Measurements from ENCODE around the gene FBXL19. TPM values are rescaled to one million over a fixed set of nuclear protein-coding genes. Genes with fewer than 3 reads are reported as not detected.

FBXL19 gene
- total and polyA plus RNA-seq, 2 of the 13 experiments (the other 11 are each of a cell fraction or from before 2014, with no cell fraction given), result 6.0 to 13.7 TPM

GRCh38 chr16:30893417-30893743 lies 30.0 kb upstream of the FBXL19 start:
- Histone ChIP-seq H2AFZ (ENCODE audit: low read length) (no peak overlapping the region), H3K9me3 (ENCODE audit: low read length) (no peaks in the 10 kb centered on the region), H3K27me3 (ENCODE audit: control insufficient read depth in 1 of 2, insufficient read depth in 2 of 2, low read length in 2 of 2) (no peaks in the 10 kb centered on the region), H4K20me1 (ENCODE audit: insufficient read depth, low read length) (no peaks in the 10 kb centered on the region), H3K27ac (ENCODE audit: extremely low read length, insufficient read depth, low read length) (peak overlapping the region; percentile 65), H3K36me3 (replicated peaks in 1 of 2; ENCODE audit: control insufficient read depth in 1 of 2, insufficient read depth in 2 of 2, low read length in 2 of 2) (peaks cover 6 to 9% of the 10 kb centered on the region in 2 experiments; a peak in 4 of 5 replicates), H3K4me3 (replicated peaks in 1 of 3; ENCODE audit: insufficient read depth in 1 of 3, low read depth in 2 of 3, low read length in 3 of 3) (peak overlapping the region; percentile 72 to 100 (median 84)), H3K9ac (ENCODE audit: insufficient read depth, low read depth, low read length) (peak overlapping the region; percentile 99), H3K4me1 (ENCODE audit: insufficient read depth, low read length) (peaks cover 52% of the 10 kb centered on the region), H3K4me2 (ENCODE audit: low read depth, low read length) (peak overlapping the region; percentile 97), H3K79me2 (ENCODE audit: insufficient read depth, low read length) (peaks cover 8% of the 10 kb centered on the region)
- no peak for ATAC-seq
- in situ Hi-C loops (cut with HindIII; ENCODE audit: extremely low pct_ligation_motif_present, low pct_unique_long_range_greater_than_20kb) (loop anchor here (10.0 kb wide), 1 partner anchor 49 kb away; no protein-coding TSS in a partner anchor), intact Hi-C loops (cut with micrococcal nuclease; ENCODE audit: unreplicated experiment) (no loop called here)
- WGBS (ENCODE audit: low lambda C conversion rate), result 13% methylated on average over 4 of the region's 11 CpGs
- CTCF ChIA-PET (ENCODE audit: low intra/inter-chr PET ratio, low total read pairs), result interaction anchor here (2.0 kb wide), 1 partner anchor 49 kb away, joined by 10 read pairs; no protein-coding TSS in a partner anchor
- POLR2A ChIA-PET, result interaction anchor here (0.8 to 1.9 kb wide), 5 partner anchors 9 to 145 kb away, joined by 3 to 8 read pairs (median 6); partner anchors contain the start of genes FBXL19 and PHKG2
- FAIRE-seq, result no peak
- no peak for DNase-seq (ENCODE audit: low spot score)
- BruUV-seq (replicated peaks), result no TSS peak
- TF ChIP-seq ESRRA (CRISPR knock-in tag; IDR thresholded peaks at IDR 0.05; ENCODE audit: low read depth), result no peak
- TF ChIP-seq ZFX (CRISPR knock-in tag; IDR thresholded peaks at IDR 0.05; ENCODE audit: low read depth), result no peak
- TF ChIP-seq ZBTB10 (CRISPR knock-in tag; IDR thresholded peaks at IDR 0.05; ENCODE audit: borderline replicate concordance), result peak; percentile 71; the same call in 1 of the 2 replicates
- no peak for TF ChIP-seq MAZ (IDR thresholded peaks at IDR 0.05; ENCODE audit: borderline replicate concordance, low read depth, low read length)
- no peak for TF ChIP-seq MAZ (CRISPR knock-in tag; IDR thresholded peaks at IDR 0.05; ENCODE audit: low read depth)
- TF ChIP-seq NR2C2 (CRISPR knock-in tag; IDR thresholded peaks at IDR 0.05; ENCODE audit: borderline replicate concordance), result no peak
- TF ChIP-seq CENPX (CRISPR knock-in tag; IDR thresholded peaks at IDR 0.05), result no peak
- TF ChIP-seq CERS6 (CRISPR knock-in tag; IDR thresholded peaks at IDR 0.05), result no peak
- TF ChIP-seq ZMAT5 (CRISPR knock-in tag; IDR thresholded peaks at IDR 0.05; ENCODE audit: borderline replicate concordance, low read depth), result 0 out of 2 replicates have a peak, but pooled peaks have one; percentile 4
- 0 out of 2 replicates have a peak, but pooled peaks have one; percentile 23 for TF ChIP-seq FLYWCH1 (CRISPR knock-in tag; IDR thresholded peaks at IDR 0.05)
- TF ChIP-seq ELK4 (CRISPR knock-in tag; IDR thresholded peaks at IDR 0.05; ENCODE audit: borderline replicate concordance), result no peak
- 0 out of 2 replicates have a peak, but pooled peaks have one; percentile 46 for TF ChIP-seq HMGXB3 (CRISPR knock-in tag; IDR thresholded peaks at IDR 0.05; ENCODE audit: borderline replicate concordance)
- 0 out of 2 replicates have a peak, but pooled peaks have one; percentile 71 for TF ChIP-seq LBX2 (CRISPR knock-in tag; IDR thresholded peaks at IDR 0.05; ENCODE audit: borderline replicate concordance)

Data from HepG2 (cell line).